Ecto neural progenitor cell (in vitro differentiated cells): ENCODE data around the gene MYO18A.
"Not testable (repeated sequence)": the region's sequence is repeated elsewhere in the genome, so short reads cannot be mapped to it uniquely, and the experiment has no call there.

Experiments
- DNase-seq: peaks from one replicate; pipeline ENCODE4 v3.0.0-alpha.2; 2018; ENCODE audit warnings: low spot score

MYO18A gene

GRCh38 chr17:29102046-29102445, 78.2 kb downstream of the MYO18A start:
- no peak for DNase-seq

GRCh38 chr17:29100296-29100695, 79.9 kb downstream of the MYO18A start:
- DNase-seq = no peak

- DNase-seq = no peak
These were observed 80.7 kb downstream of the MYO18A start for GRCh38 chr17:29099527-29099926.

GRCh38 chr17:29096094-29096493, 84.1 kb downstream of the MYO18A start:
- DNase-seq = no peak

GRCh38 chr17:29095439-29095838, 84.8 kb downstream of the MYO18A start:
- no peak for DNase-seq

GRCh38 chr17:29094101-29094708, 86.0 kb downstream of the MYO18A start:
- DNase-seq = no peak

- no peak for DNase-seq
These were observed 86.9 kb downstream of the MYO18A start for GRCh38 chr17:29093090-29093871.

GRCh38 chr17:29091606-29092289, 88.5 kb downstream of the MYO18A start:
- DNase-seq = no peak

- DNase-seq = no peak
These were observed 89.2 kb downstream of the MYO18A start for GRCh38 chr17:29090750-29091605.

GRCh38 chr17:29090108-29090507, 90.1 kb downstream of the MYO18A start:
- no peak for DNase-seq

GRCh38 chr17:29089601-29090044, 90.6 kb downstream of the MYO18A start:
- no peak for DNase-seq

GRCh38 chr17:29088782-29089181, 91.4 kb downstream of the MYO18A start:
- not testable (repeated sequence) for DNase-seq

- no peak for DNase-seq
These were observed 93.4 kb downstream of the MYO18A start for GRCh38 chr17:29086628-29087332.

GRCh38 chr17:29085223-29085622, 95.0 kb downstream of the MYO18A start:
- no peak for DNase-seq

- no peak for DNase-seq
These were observed 95.6 kb downstream of the MYO18A start for GRCh38 chr17:29084541-29085146.

GRCh38 chr17:29080965-29081364, 99.2 kb downstream of the MYO18A start:
- no peak for DNase-seq

- no peak for DNase-seq
These were observed 99.9 kb downstream of the MYO18A start for GRCh38 chr17:29080323-29080722.

- no peak for DNase-seq
These were observed 100.3 kb downstream of the MYO18A start for GRCh38 chr17:29079887-29080286.

- no peak for DNase-seq
These were observed 100.8 kb downstream of the MYO18A start for GRCh38 chr17:29079433-29079832.

- no peak for DNase-seq
These were observed 101.8 kb downstream of the MYO18A start for GRCh38 chr17:29078183-29079045.
